ENCODE data around the gene TSHZ1.

Gene TSHZ1

DNA sequence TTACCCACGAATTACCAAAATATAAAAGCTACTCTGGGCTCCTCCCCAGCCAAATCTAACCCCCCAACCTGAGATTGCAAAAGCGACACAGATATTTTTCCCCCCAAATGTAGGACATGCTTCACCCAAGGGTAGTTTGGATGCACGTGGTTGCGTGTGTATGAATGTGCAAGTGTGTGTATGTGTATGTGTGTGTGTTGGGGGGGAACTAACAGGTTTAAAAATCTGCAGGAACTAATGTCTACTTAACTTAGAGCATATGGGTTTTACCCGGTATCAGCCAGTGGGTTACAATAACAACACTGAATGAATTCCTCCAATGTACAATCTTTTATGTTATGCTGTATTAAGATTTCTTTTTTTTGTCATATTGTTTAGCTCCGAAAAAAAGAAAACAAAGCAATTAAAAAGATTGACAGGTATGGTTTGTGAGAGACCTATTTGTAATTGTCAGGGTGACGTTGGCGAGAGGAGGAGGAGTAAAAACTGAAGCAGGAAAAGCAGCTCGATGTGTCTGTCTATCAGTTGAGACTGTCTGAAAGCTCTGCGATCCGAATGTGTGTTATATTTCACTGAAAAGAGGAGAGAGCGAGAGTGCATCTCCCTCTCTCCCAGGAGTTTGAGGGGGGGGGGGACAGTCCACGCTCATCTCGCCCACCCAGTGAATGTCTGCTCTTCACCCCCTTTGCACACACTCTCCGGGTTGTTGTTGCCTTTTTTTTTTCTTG is at the start of gene TSHZ1:
Gene TSHZ1 (plus strand): TSS at position 524 of the 728 bp plus-strand sequence. CDS start 1,080 bp downstream, outside the sequence.
- DNase-seq (ENCODE audit: low read depth in 3 of 3, low spot score in 1 of 3): no peak

DNA sequence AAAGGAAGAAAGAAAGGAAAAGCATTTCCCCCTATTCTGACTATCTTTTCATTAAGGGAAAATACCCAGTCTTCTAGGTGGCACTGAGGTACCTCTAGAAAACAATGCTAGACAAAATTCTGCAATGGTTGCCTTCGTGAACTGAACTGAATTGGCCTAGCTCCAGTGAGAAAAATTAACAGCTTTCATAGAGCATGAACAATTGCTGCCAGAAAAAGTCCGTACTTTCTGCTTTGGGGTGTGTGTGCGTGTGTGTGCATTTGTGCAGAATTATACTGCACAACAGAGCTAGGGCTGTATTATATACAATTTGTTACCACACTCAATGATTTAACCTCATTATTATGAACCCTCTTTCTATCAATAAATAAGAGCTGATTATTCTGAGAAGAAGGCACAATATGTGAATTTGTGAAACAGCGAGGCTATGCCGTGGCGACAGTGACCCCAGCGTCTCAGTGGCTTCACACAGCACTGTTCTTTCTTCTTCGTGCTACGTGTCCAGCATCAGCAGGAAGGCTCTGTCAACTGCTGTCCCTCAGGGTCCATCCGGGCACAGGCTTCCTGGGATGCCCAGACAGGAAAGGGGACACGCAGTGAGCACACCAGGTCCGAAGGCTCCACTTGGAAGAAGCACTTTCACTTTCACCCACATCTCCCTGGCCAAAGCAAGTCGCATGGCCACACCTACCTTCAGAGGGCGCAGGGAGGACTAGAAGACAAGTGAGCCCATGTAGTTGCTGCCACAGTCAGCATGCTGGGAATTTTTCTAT is 49.2 kb upstream of the TSHZ1 start:
- no peak for DNase-seq (ENCODE audit: low read depth in 3 of 3, low spot score in 1 of 3)

GRCh38 chr18:75162467-75162866 is 48.1 kb upstream of the TSHZ1 start:
- no peak for DNase-seq (ENCODE audit: low read depth in 3 of 3, low spot score in 1 of 3)

- no peak for DNase-seq (ENCODE audit: low read depth in 3 of 3, low spot score in 1 of 3)
Observed at GRCh38 chr18:75162978-75163377, 47.6 kb upstream of the TSHZ1 start.

GRCh38 chr18:75163736-75164135 is 46.9 kb upstream of the TSHZ1 start:
- DNase-seq (ENCODE audit: low read depth in 3 of 3, low spot score in 1 of 3): no peak

- no peak for DNase-seq (ENCODE audit: low read depth in 3 of 3, low spot score in 1 of 3)
Observed at GRCh38 chr18:75164479-75164878, 46.1 kb upstream of the TSHZ1 start.

DNA sequence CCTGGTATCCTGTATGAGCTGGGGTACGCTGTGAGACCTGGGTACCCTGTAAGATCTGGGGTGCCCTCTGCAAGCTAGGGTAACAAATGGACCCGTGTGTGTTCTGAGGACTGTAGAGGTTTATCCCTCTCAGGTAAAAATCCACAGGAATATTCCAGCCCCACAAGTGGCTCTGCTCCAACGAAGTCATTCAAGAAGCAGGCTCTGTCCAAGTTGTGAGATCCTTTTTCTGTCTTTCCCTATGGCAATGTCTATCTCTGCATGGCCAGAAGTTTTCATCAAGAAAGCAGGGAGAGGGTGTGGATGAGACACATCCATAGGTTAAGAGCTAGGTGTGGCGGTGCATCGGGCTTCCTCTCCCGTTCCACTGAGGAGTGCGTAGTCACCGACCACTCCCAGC is 44.7 kb upstream of the TSHZ1 start:
- no peak for DNase-seq (ENCODE audit: low read depth in 3 of 3, low spot score in 1 of 3)

DNA sequence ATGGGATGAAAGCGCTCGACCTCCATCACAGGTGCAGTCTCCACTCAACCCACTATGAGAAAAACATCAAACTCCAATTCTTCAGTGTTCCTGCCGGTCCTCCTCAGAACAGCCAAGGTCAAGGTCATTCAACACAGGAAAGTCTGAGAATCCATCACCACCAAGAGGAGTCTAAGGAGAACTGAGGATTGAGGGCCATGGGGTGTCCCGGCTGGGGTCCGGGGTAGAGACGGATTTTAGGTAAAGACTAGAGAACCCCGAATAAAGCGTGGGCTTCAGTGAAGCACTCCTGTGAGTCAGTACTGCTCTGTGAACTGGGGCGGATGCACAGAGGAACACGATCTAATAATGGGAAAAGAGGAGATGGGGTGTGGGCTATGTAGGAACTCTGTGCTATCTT is 43.5 kb upstream of the TSHZ1 start:
- no peak for DNase-seq (ENCODE audit: low read depth in 3 of 3, low spot score in 1 of 3)

- no peak for DNase-seq (ENCODE audit: low read depth in 3 of 3, low spot score in 1 of 3)
Observed at GRCh38 chr18:75167759-75168618, 42.6 kb upstream of the TSHZ1 start.

DNA sequence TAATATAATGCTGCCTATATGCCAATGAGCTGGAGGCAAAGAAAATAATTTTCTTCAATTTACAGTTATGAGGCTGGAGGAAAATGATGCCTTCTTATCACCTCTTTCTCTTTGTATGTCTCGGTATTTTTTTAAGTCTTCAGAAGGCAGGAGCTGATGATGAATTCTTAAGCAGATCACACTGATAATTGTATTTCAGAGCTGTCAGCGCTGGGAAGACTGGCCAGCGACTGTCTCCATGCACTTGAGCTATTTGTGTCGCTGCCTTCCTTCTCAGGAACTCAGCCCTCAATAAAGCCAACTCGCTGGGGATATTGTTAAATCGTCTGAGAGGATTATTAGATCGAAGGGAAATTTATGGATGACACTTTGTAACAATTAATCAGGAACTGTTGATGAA is 42.0 kb upstream of the TSHZ1 start:
- no peak for DNase-seq (ENCODE audit: low read depth in 3 of 3, low spot score in 1 of 3)

GRCh38 chr18:75169411-75169810 is 41.2 kb upstream of the TSHZ1 start:
- DNase-seq (ENCODE audit: low read depth in 3 of 3, low spot score in 1 of 3): no peak

DNA sequence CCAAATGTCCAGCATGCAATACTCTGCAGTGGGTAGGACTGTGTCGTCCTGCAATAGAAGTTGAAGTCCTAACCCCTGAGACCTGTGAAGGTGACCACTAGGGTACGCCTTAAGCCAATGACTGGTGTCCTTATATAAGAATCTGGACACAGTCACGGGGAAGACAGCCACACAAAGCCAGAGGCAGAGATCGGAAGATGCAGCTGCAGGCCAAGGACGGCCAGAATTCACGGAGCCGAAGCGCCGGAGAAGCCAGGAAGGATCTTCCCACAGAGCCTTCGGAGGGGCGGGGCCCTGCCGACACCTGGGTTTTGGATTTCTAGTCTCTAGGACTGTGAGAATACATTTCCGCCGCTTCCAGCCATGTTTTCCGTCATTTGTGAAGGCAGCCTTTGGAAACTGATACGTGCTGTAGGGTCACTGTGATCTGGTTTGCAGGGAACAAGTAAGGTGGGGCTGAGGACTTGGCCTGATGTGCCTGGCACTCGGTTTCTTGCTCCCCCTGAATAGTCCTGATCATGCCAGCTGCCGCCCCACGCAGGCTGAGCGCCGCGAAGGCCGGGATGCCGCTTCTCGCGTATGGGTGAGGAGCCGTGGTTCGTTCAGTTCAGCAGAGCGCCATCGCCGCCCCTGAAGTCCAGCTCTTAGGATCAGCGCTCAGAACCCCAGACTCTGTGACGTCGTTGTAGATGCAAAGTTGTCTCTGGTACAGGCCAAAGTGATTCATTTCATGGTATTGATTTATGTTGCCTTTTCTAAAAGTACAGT is 40.4 kb upstream of the TSHZ1 start:
- DNase-seq (ENCODE audit: low read depth in 3 of 3, low spot score in 1 of 3): no peak

- no peak for DNase-seq (ENCODE audit: low read depth in 3 of 3, low spot score in 1 of 3)
Observed at GRCh38 chr18:75170916-75171315, 39.7 kb upstream of the TSHZ1 start.

DNA sequence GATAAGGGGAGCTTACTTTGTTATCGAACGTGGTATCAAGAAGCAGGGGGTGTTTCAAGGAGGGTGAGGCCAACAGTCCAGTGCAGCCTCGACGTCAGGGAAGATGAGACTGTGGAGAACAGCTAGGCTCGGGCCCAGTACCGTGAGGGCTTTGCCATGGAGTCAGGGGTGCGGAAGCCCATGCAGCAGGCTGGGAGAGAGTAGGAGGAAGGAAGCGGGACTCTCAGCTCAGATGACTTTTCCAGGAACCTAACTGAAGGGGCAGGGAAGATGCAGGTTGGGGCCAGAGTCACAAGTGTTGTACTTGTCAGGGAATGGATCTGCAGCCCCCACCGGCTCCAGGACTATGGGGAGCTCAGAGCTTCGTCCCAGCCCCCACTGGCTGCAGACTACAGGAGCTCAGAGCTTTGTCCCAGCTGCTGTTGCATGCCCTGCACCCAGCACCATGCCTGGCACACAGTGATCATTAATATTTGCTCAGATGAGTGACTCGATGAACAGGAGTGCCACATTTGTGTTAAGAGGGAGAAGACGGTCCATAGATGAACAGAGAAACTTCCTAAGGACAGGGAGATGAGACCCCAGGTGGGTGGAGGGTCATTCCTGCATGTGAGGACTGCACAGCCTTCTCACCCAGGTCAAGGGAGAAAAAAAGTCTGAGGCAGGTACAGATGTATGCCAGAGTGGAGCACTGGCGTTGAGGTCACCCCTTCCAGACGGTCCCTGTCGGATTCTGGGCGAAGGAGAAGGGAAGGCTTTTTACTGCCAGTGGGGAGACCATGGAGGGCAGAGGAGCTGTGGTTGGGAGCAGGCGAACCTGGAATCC is 38.1 kb upstream of the TSHZ1 start:
- no peak for DNase-seq (ENCODE audit: low read depth in 3 of 3, low spot score in 1 of 3)

DNA sequence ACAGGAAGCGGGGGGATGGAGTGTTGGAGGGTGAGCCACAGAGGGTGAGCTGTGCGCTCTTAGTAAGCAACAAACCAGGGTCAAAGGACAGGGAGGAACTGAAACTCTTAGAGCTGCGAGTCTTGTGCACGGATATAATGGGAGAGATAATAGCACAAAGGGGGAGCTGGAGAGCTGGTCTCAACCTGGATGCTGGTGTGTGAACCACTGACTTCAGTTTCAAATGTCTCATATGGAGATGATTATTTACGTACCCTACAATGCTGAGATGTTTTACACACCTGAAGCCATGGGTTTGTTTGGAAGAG is 37.5 kb upstream of the TSHZ1 start:
- DNase-seq (ENCODE audit: low read depth in 3 of 3, low spot score in 1 of 3): no peak

- no peak for DNase-seq (ENCODE audit: low read depth in 3 of 3, low spot score in 1 of 3)
Observed at GRCh38 chr18:75173738-75174137, 36.9 kb upstream of the TSHZ1 start.

DNA sequence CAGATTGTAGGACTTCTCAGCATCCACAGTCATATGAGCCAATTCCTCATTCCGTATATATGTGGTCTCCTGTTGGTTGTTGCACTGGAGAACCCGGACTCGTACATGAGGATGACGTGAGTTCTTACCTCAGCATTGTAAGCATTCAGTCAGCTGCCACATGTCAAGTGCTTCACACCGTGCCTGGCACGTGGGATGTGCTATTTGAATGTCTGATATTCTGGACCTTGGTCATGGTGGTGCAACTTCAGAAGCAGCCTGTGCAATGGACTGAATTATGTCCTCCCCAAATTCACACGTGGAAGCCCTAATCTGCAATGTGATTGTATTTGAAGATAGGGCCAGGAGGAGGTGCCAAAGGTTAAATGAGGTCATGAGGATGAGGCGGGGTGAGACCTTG is 33.7 kb upstream of the TSHZ1 start:
- DNase-seq (ENCODE audit: low read depth in 3 of 3, low spot score in 1 of 3): no peak

DNA sequence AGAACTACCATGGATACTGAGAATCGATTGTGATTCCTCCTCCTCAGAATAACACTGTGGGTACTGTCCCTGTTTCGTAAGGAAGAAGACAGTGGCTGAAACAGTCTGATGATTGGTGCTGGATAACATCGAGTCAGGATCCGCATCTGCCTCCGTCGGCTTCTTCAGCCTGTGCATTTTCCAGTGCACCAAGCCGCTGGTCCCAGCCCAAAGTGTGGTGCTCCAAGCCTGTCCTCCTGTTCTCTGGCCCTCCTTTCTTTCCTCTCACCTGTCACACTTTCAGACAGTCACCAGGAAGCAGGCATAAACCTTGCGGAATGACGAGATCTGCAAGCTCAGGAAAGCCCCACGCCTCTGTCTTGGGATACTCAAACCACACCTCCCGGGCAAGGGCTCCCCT is 32.2 kb upstream of the TSHZ1 start:
- no peak for DNase-seq (ENCODE audit: low read depth in 3 of 3, low spot score in 1 of 3)

DNA sequence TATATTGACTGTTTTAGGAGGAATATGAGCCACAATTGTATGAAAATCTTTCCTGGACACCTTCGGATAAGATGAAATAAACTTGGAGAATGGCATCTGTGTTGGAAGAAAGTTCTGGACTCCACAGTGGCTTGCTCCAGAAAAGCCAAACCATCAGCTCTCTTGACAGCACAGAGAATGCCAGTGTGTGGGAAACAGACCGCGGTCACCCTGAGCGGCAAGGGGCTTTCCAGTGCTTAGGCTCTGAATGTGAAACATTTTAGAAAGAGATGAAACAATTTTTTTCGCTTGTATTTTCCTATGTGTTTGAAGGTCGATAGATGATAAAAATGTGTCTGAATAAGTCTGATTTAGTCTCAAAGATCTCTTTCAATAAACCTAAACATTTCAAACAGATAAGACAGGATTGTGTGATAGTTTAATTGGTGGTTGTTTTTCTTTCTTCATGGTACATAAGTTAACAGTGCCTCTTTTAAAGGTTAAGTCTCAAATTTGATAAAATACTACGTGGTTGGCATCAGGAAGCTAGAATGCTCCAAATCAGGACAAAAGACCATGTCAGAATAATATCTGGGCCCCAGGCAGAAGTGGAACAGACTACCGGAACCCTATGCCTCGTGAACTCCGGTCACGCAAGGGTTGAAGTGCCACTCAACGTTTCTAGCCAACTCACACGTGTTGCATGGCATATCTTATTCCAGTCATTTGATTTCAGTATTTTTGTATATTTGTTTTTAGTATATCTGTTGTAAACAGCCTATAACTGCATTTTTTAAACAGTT is 30.6 kb upstream of the TSHZ1 start:
- no peak for DNase-seq (ENCODE audit: low read depth in 3 of 3, low spot score in 1 of 3)

GRCh38 chr18:75183524-75183923 is 27.1 kb upstream of the TSHZ1 start:
- no peak for DNase-seq (ENCODE audit: low read depth in 3 of 3, low spot score in 1 of 3)

All from stimulated activated CD4-positive, alpha-beta T cell treated with anti-CD3 and anti-CD28 coated beads, TNF-alpha, amount 100 ng/mL, for 1 hour (primary cell).